CD8-positive, alpha-beta memory T cell (primary cell): ENCODE results near the gene PTPN3. TPM values are rescaled to one million over a fixed set of nuclear protein-coding genes. Genes with fewer than 3 reads are reported as not detected.

Experiments used
- CTCF ChIA-PET: fragments of 350-600 bp; sonication (Branson Sonifier 250); formaldehyde crosslinking; loops from one replicate; lab custom pipeline; 2021; ENCODE audit warnings: antibody characterized with exemption; lab: Charles Lee
- POLR2A ChIA-PET: fragments of 350-600 bp; sonication (Branson Sonifier 250); formaldehyde crosslinking; loops from one replicate; lab custom pipeline; 2021; ENCODE audit warnings: antibody characterized with exemption; lab: Charles Lee
- DNase-seq, 5 donors: peaks; one replicate each; pipeline versions ENCODE4 v3.0.0 to v3.0.0-alpha.2; 2020 to 2022; ENCODE audit warnings: mixed read lengths in 1 of 5
- H3K27ac ChIP-seq: one replicate; pipeline ENCODE4 v1.7.0; 2013; ENCODE audit warnings: low read depth, mild to moderate bottlenecking, low read length, moderate library complexity
- H3K27me3 ChIP-seq: 2 replicates; pipeline ENCODE4 v1.7.0; 2013; ENCODE audit warnings: low read length, mild to moderate bottlenecking; ENCODE audit not compliant: insufficient read depth, poor library complexity, severe bottlenecking
- H3K36me3 ChIP-seq: 2 replicates; pipeline ENCODE4 v1.7.0; 2013; ENCODE audit warnings: mild to moderate bottlenecking, low read length, moderate library complexity; ENCODE audit not compliant: insufficient read depth
- H3K4me1 ChIP-seq: 2 replicates; pipeline ENCODE4 v1.7.0; 2013; ENCODE audit warnings: mild to moderate bottlenecking, low read length, moderate library complexity; ENCODE audit not compliant: insufficient read depth
- H3K4me3 ChIP-seq: 2 replicates; pipeline ENCODE4 v1.7.0; 2013; ENCODE audit warnings: mild to moderate bottlenecking, low read length
- H3K9me3 ChIP-seq: 2 replicates; pipeline ENCODE4 v1.7.0; 2013; ENCODE audit warnings: mild to moderate bottlenecking, low read length
- H3K27ac Mint-ChIP-seq, 8 donors: one replicate each; pipeline ENCODE4 v1.8.0; 2020 to 2021; ENCODE audit warnings: mixed read lengths in 8 of 8, mild to moderate bottlenecking in 6 of 8, inconsistent platforms in 3 of 8, moderate library complexity in 3 of 8
- H3K27me3 Mint-ChIP-seq, 2 donors: one replicate each; pipeline ENCODE4 v1.8.0; 2020 to 2021; ENCODE audit warnings: mixed read lengths in 2 of 2, mild to moderate bottlenecking in 1 of 2, moderate library complexity in 1 of 2
- H3K36me3 Mint-ChIP-seq, 3 donors: one replicate each; pipeline ENCODE4 v1.8.0; 2020 to 2021; ENCODE audit warnings: mixed read lengths in 3 of 3, inconsistent platforms in 1 of 3, mild to moderate bottlenecking in 1 of 3
- H3K4me1 Mint-ChIP-seq, 3 donors: one replicate each; pipeline ENCODE4 v1.8.0; 2020 to 2021; ENCODE audit warnings: mixed read lengths in 3 of 3, inconsistent platforms in 1 of 3, mild to moderate bottlenecking in 1 of 3
- H3K4me3 Mint-ChIP-seq, 7 donors: one replicate each; pipeline ENCODE4 v1.8.0; 2020 to 2021; ENCODE audit warnings: mixed read lengths in 7 of 7, mild to moderate bottlenecking in 6 of 7, moderate library complexity in 4 of 7, inconsistent platforms in 2 of 7
- H3K9me3 Mint-ChIP-seq, 5 donors: one replicate each; pipeline ENCODE4 v1.8.0; 2020 to 2022; ENCODE audit warnings: mixed read lengths in 5 of 5, mild to moderate bottlenecking in 3 of 5, moderate library complexity in 2 of 5, inconsistent platforms in 1 of 5
- polyA plus RNA-seq: library from polyadenylated mRNA; unstranded; fragments of 300-500 nt; fragmentation: Illumina TruSeq; gene quantifications from one replicate; pipeline ENCODE4 v1.2.3, GENCODE V29; 2021
- total RNA-seq, 2 experiments: library from RNA; stranded (reverse); gene quantifications; one replicate each; pipeline ENCODE4 v1.2.3, GENCODE V29; 2021

The PTPN3 gene
- total and polyA plus RNA-seq, 3 experiments from 2014 or later, result 0.29 to 0.48 TPM; not detected in 1

DNA sequence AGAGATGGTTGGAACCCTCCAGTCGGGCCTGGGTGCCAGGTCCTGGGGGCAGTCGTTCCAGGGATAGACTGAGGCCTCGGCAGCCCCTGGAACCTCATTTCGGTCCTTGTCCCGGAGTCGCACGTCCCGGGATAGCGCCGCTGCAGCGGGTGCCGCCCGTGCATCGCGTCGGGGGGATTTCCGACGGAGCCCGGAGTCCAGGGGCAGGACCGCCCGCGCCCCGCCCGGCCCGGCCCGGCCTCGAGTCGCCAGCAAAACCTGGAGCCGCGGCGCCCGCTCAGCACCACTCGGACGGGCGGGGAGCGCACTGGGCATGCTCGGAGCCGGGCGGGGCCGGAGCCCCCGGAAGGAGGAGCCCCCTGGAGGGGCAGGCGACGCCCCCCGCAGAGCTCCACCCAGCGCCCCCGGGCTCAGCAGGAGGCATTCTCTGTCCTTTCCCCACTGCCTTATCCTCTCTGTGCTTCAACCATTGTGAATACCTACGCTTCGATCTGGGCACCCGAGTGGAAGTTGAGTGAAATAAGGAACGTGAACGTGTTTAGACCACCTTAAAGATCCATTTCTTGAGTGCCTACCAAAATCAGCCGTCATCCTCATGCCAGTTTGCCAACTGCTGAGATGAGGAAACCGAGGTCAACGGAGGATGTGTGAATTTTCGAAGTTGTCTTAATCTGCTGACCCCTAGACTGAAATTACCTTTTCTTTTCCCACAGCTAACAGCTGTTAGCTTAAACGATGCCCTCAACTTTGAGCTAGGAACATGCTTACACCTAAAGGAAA is 1.7 kb upstream of the PTPN3 start:
- peaks cover 22 to 51% of the 10 kb centered on the region in 2 donors for H3K27me3 Mint-ChIP-seq
- POLR2A ChIA-PET, result no interaction called here
- H3K9me3 Mint-ChIP-seq, result peaks cover 0 to 7% (median 3%) of the 10 kb centered on the region in 5 donors
- H3K4me1 Mint-ChIP-seq, result peaks cover 0 to 4% (median 0%) of the 10 kb centered on the region in 3 donors
- CTCF ChIA-PET, result no interaction called here
- Histone ChIP-seq H3K27me3 (peaks cover 5% of the 10 kb centered on the region), H3K9me3 (no peaks in the 10 kb centered on the region), H3K4me3 (no peak overlapping the region), H3K4me1 (no peaks in the 10 kb centered on the region), H3K27ac (no peak overlapping the region), H3K36me3 (no peaks in the 10 kb centered on the region)
- H3K27ac Mint-ChIP-seq, result no peak overlapping the region
- DNase-seq, result no peak
- no peak overlapping the region for H3K4me3 Mint-ChIP-seq
- peaks cover 0 to 5% (median 0%) of the 10 kb centered on the region in 3 donors for H3K36me3 Mint-ChIP-seq

DNA sequence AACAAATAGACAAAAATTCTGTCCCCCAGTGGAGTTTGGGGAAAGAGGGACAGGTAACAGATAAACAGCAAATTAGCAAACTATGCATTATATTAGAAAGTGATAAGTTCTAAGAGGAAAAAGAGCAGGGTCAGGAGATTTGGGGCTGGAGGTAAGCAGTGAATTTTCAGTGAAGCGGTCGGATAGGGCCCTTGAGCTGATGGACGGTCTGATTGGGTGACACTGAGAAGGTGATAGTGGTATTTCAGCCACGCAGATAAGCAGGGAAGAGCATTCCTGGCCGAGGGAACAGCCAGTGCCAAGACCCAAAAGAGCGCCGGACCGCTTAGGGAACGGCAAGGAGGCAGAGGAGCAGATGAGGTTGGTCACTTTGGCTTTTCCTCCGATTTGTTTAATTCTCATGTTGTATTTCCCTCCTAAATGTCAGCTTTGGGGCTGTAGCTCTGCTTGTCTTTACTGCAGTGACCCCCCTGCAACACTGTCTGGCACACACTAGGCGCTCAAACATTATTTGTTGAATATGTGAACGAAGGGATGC is 1.1 kb upstream of the PTPN3 start:
- peaks cover 0 to 7% (median 3%) of the 10 kb centered on the region in 5 donors for H3K9me3 Mint-ChIP-seq
- no peak overlapping the region for H3K4me3 Mint-ChIP-seq
- no peaks in the 10 kb centered on the region for H3K36me3 ChIP-seq
- no peak for DNase-seq
- H3K27ac Mint-ChIP-seq, result no peak overlapping the region
- H3K27ac ChIP-seq, result no peak overlapping the region
- POLR2A ChIA-PET, result no interaction called here
- H3K4me1 Mint-ChIP-seq, result peaks cover 0 to 4% (median 0%) of the 10 kb centered on the region in 3 donors
- CTCF ChIA-PET, result no interaction called here
- H3K27me3 Mint-ChIP-seq, result peaks cover 22 to 56% of the 10 kb centered on the region in 2 donors
- no peaks in the 10 kb centered on the region for H3K4me1 ChIP-seq
- peaks cover 0 to 5% (median 0%) of the 10 kb centered on the region in 3 donors for H3K36me3 Mint-ChIP-seq
- peaks cover 5% of the 10 kb centered on the region for H3K27me3 ChIP-seq
- no peak overlapping the region for H3K4me3 ChIP-seq
- no peaks in the 10 kb centered on the region for H3K9me3 ChIP-seq

- Mint-ChIP-seq H3K27ac (no peak overlapping the region), H3K36me3 (peaks cover 0 to 5% (median 0%) of the 10 kb centered on the region in 3 donors), H3K9me3 (peaks cover 0 to 7% (median 3%) of the 10 kb centered on the region in 5 donors), H3K4me1 (peaks cover 0 to 4% (median 0%) of the 10 kb centered on the region in 3 donors), H3K4me3 (no peak overlapping the region), H3K27me3 (peaks cover 22 to 60% of the 10 kb centered on the region in 2 donors)
- POLR2A ChIA-PET, result no interaction called here
- CTCF ChIA-PET, result no interaction called here
- Histone ChIP-seq H3K9me3 (no peaks in the 10 kb centered on the region), H3K27ac (no peak overlapping the region), H3K27me3 (peaks cover 5% of the 10 kb centered on the region), H3K4me3 (no peak overlapping the region), H3K4me1 (no peaks in the 10 kb centered on the region), H3K36me3 (no peaks in the 10 kb centered on the region)
- no peak for DNase-seq
These were observed 617 bp downstream of the PTPN3 start for GRCh38 chr9:109497226-109498153.

DNA sequence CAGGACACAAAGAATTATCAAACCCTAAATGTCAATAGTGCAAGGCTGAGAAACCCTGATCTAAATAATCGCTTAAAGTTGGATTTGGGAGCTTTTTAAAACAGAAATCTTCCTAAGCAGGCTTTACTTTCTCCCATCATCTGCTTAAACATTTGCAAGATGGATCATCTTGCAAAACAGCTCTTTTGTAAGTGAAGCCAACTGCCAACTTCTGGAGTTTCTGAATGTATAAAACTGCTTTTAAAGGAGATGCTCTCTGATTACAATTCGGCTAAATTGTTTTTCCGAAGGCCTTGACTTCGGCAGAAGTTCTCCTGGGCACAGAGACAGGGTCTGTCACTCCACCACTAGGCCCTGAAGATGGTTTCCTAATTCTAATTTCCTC is 1.3 kb downstream of the PTPN3 start:
- CTCF ChIA-PET, result no interaction called here
- Mint-ChIP-seq H3K27me3 (peaks cover 22 to 54% of the 10 kb centered on the region in 2 donors), H3K9me3 (peaks cover 0 to 7% (median 3%) of the 10 kb centered on the region in 5 donors), H3K36me3 (peaks cover 0 to 5% (median 0%) of the 10 kb centered on the region in 3 donors), H3K27ac (no peak overlapping the region), H3K4me1 (peaks cover 0 to 4% (median 0%) of the 10 kb centered on the region in 3 donors), H3K4me3 (no peak overlapping the region)
- Histone ChIP-seq H3K4me1 (no peaks in the 10 kb centered on the region), H3K27me3 (peaks cover 5% of the 10 kb centered on the region), H3K27ac (no peak overlapping the region), H3K4me3 (no peak overlapping the region), H3K9me3 (no peaks in the 10 kb centered on the region), H3K36me3 (no peaks in the 10 kb centered on the region)
- POLR2A ChIA-PET, result no interaction called here
- no peak for DNase-seq

GRCh38 chr9:109496218-109496617 is 1.9 kb downstream of the PTPN3 start:
- Mint-ChIP-seq H3K4me3 (no peak overlapping the region), H3K4me1 (peaks cover 0 to 4% (median 0%) of the 10 kb centered on the region in 3 donors), H3K27ac (no peak overlapping the region), H3K9me3 (peaks cover 0 to 7% (median 3%) of the 10 kb centered on the region in 5 donors), H3K36me3 (peaks cover 0 to 5% (median 0%) of the 10 kb centered on the region in 3 donors), H3K27me3 (peaks cover 22 to 47% of the 10 kb centered on the region in 2 donors)
- no peaks in the 10 kb centered on the region for H3K4me1 ChIP-seq
- no peaks in the 10 kb centered on the region for H3K36me3 ChIP-seq
- ChIA-PET CTCF (no interaction called here), POLR2A (no interaction called here)
- DNase-seq, result no peak
- H3K27ac ChIP-seq, result no peak overlapping the region
- peaks cover 5% of the 10 kb centered on the region for H3K27me3 ChIP-seq
- H3K9me3 ChIP-seq, result no peaks in the 10 kb centered on the region
- no peak overlapping the region for H3K4me3 ChIP-seq

- H3K4me3 ChIP-seq, result no peak overlapping the region
- peaks cover 10 to 28% of the 10 kb centered on the region in 2 donors for H3K27me3 Mint-ChIP-seq
- H3K36me3 ChIP-seq, result no peaks in the 10 kb centered on the region
- no peak overlapping the region for H3K4me3 Mint-ChIP-seq
- POLR2A ChIA-PET, result no interaction called here
- peaks cover 5% of the 10 kb centered on the region for H3K27me3 ChIP-seq
- H3K9me3 ChIP-seq, result no peaks in the 10 kb centered on the region
- H3K36me3 Mint-ChIP-seq, result no peaks in the 10 kb centered on the region
- H3K9me3 Mint-ChIP-seq, result peaks cover 0 to 4% (median 0%) of the 10 kb centered on the region in 5 donors
- no peak overlapping the region for H3K27ac ChIP-seq
- H3K4me1 ChIP-seq, result no peaks in the 10 kb centered on the region
- peaks cover 0 to 2% (median 0%) of the 10 kb centered on the region in 3 donors for H3K4me1 Mint-ChIP-seq
- H3K27ac Mint-ChIP-seq, result no peak overlapping the region
- CTCF ChIA-PET, result no interaction called here
- DNase-seq, result no peak
These were observed 4.5 kb downstream of the PTPN3 start for GRCh38 chr9:109493648-109494047.

GRCh38 chr9:109491590-109491989 is 6.5 kb downstream of the PTPN3 start:
- H3K9me3 ChIP-seq, result no peaks in the 10 kb centered on the region

More at GRCh38 chr9:109491590-109491989, 6.5 kb downstream of the PTPN3 start:
- POLR2A ChIA-PET, result no interaction called here
- Mint-ChIP-seq H3K27me3 (peaks cover 8 to 28% of the 10 kb centered on the region in 2 donors), H3K4me1 (no peaks in the 10 kb centered on the region), H3K27ac (no peak overlapping the region), H3K36me3 (no peaks in the 10 kb centered on the region), H3K9me3 (peaks cover 0 to 3% (median 0%) of the 10 kb centered on the region in 5 donors), H3K4me3 (no peak overlapping the region)
- Histone ChIP-seq H3K4me3 (no peak overlapping the region), H3K36me3 (no peaks in the 10 kb centered on the region), H3K4me1 (no peaks in the 10 kb centered on the region), H3K27me3 (peaks cover 4% of the 10 kb centered on the region), H3K27ac (no peak overlapping the region)
- CTCF ChIA-PET, result no interaction called here
- DNase-seq, result no peak
